ENCODE results near the gene MTCL1.

Gene MTCL1

DNA sequence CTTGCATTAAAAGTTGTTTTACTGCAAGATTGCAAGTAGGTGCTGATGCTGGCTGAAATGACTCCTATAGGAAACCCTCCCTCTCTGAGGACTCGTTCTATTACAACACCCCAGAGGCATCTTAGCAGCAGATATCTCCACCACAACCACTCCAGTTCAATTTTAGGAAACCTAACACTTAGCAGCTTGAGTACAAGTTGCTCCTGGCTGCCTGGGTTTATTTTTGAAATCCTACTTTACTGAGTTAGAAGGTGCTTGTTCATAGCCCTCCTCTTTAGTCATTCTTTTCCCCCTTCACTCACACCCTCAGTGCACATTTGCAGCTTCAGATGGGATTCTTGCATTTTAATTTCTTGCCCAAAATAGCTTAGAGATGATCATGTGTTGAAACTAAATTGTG, 111.5 kb downstream of the MTCL1 start:
- TF ChIP-seq CTBP1 (IDR thresholded peaks at IDR 0.05; ENCODE audit: borderline replicate concordance) (no peak), ARNT (IDR thresholded peaks at IDR 0.05) (no peak), FOXM1 (IDR thresholded peaks at IDR 0.05; ENCODE audit: borderline replicate concordance) (no peak), L3MBTL2 (conservative IDR thresholded peaks at IDR 0.05) (no peak), ELF4 (IDR thresholded peaks at IDR 0.05) (no peak), SUZ12 (IDR thresholded peaks at IDR 0.05) (no peak), FOXA1 (IDR thresholded peaks at IDR 0.05) (no peak), BHLHE40 (IDR thresholded peaks at IDR 0.05; ENCODE audit: borderline replicate concordance) (no peak), FOXK2 (IDR thresholded peaks at IDR 0.05) (no peak), SP1 (IDR thresholded peaks at IDR 0.05) (no peak), LEF1 (IDR thresholded peaks at IDR 0.05; ENCODE audit: borderline replicate concordance) (no peak), HDGF (IDR thresholded peaks at IDR 0.05; ENCODE audit: borderline replicate concordance) (no peak), NFRKB (IDR thresholded peaks at IDR 0.05) (no peak), ZNF384 (IDR thresholded peaks at IDR 0.05) (no peak), PKNOX1 (IDR thresholded peaks at IDR 0.05) (no peak), TARDBP (IDR thresholded peaks at IDR 0.05) (no peak)
- ChIA-PET POLR2A (no interaction called here), CTCF (no interaction called here)
- no peak for DNase-seq (ENCODE audit: extremely low spot score)

DNA sequence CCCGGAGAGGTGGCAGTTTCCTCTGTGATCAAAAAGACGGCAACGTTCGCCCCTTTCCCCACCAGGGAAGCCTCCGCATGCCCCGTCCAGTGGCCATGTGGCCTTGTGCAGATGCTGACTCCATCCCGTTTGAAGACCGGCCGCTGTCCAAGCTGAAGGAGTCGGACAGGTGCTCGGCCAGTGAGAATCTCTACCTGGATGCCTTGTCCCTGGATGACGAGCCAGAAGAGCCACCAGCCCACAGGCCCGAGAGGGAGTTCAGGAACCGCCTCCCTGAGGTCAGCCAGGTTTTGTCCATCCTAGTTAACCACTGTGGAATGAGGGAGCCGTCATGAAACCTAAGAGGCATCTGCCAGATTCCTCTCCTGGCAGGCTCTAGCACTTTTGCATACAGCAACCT, 113.6 kb downstream of the MTCL1 start:
- ChIA-PET POLR2A (no interaction called here), CTCF (no interaction called here)
- no peak for DNase-seq (ENCODE audit: extremely low spot score)
- TF ChIP-seq TARDBP (IDR thresholded peaks at IDR 0.05), result no peak
- no peak for TF ChIP-seq FOXM1 (IDR thresholded peaks at IDR 0.05; ENCODE audit: borderline replicate concordance)
- no peak for TF ChIP-seq HDGF (IDR thresholded peaks at IDR 0.05; ENCODE audit: borderline replicate concordance)
- TF ChIP-seq FOXA1 (IDR thresholded peaks at IDR 0.05), result no peak
- TF ChIP-seq ELF4 (IDR thresholded peaks at IDR 0.05), result no peak
- no peak for TF ChIP-seq ARNT (IDR thresholded peaks at IDR 0.05)
- no peak for TF ChIP-seq L3MBTL2 (conservative IDR thresholded peaks at IDR 0.05)
- no peak for TF ChIP-seq CTBP1 (IDR thresholded peaks at IDR 0.05; ENCODE audit: borderline replicate concordance)
- TF ChIP-seq LEF1 (IDR thresholded peaks at IDR 0.05; ENCODE audit: borderline replicate concordance), result no peak

DNA sequence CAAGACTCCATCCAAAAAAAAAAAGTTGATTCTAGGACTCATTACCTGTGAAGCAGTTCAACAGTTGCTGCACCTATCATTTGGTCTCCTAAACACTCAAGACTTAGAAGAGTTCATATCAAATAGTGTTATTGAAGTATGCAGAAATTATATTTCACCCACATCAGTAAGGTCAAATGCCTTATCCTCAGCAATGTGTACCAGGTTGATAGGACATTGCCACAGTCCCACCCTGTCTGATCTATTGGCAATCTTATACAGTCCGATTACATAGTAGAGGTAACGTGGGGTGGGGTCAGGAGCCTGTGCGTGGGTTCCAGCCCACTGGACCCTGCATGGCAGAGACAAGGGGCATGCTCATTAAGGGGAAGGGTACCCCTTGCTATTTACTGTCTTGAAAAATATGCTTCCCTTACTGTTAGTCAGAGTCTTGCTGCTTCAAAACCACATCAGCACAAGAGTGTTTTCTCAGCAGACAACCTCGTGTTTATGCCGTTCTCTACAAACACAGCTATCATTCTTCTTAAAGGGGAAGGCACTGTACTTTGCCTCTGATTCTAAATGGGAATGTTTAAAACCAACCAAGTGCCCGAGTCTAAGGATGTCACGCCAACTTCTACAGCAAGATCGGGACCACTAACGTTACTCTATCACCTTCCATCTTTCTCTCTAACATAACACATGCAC, 115.2 kb downstream of the MTCL1 start:
- no peak for DNase-seq (ENCODE audit: extremely low spot score)

DNA sequence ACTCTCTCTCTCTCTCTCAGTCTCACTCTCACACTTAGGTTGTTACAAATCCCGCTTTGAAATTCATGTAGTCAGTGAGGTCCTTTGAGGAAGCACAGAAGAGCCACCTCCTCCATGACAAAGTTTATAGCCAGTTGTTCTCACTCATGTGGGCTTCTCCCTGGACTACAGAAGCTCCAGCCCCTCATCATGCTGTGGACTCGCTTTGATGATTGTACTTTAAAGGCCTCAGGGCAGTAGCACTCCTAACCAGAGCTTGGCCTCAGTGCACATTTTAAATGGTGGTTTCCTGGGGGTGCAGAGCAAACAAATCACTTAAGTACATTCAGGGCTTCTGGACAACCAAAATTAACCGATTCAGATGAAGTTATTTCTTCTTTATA, 115.7 kb downstream of the MTCL1 start:
- ChIA-PET POLR2A (no interaction called here), CTCF (no interaction called here)
- DNase-seq (ENCODE audit: extremely low spot score), result no peak
- TF ChIP-seq PKNOX1 (IDR thresholded peaks at IDR 0.05), result no peak
- no peak for TF ChIP-seq FOXA1 (IDR thresholded peaks at IDR 0.05)
- TF ChIP-seq ZNF384 (IDR thresholded peaks at IDR 0.05), result no peak
- no peak for TF ChIP-seq TARDBP (IDR thresholded peaks at IDR 0.05)

More for the DNA sequence above, 115.2 kb downstream of the MTCL1 start:
- ChIA-PET POLR2A (no interaction called here), CTCF (no interaction called here)
- TF ChIP-seq FOXA1 (IDR thresholded peaks at IDR 0.05) (no peak), HDGF (IDR thresholded peaks at IDR 0.05; ENCODE audit: borderline replicate concordance) (no peak), SP1 (IDR thresholded peaks at IDR 0.05) (no peak), TARDBP (IDR thresholded peaks at IDR 0.05) (no peak), ARNT (IDR thresholded peaks at IDR 0.05) (no peak), FOXK2 (IDR thresholded peaks at IDR 0.05) (no peak), FOXM1 (IDR thresholded peaks at IDR 0.05; ENCODE audit: borderline replicate concordance) (no peak), LEF1 (IDR thresholded peaks at IDR 0.05; ENCODE audit: borderline replicate concordance) (no peak), ELF4 (IDR thresholded peaks at IDR 0.05) (no peak), BHLHE40 (IDR thresholded peaks at IDR 0.05; ENCODE audit: borderline replicate concordance) (no peak), PKNOX1 (IDR thresholded peaks at IDR 0.05) (no peak), ZNF384 (IDR thresholded peaks at IDR 0.05) (no peak), NFRKB (IDR thresholded peaks at IDR 0.05) (no peak), L3MBTL2 (conservative IDR thresholded peaks at IDR 0.05) (no peak), SUZ12 (IDR thresholded peaks at IDR 0.05) (no peak), CTBP1 (IDR thresholded peaks at IDR 0.05; ENCODE audit: borderline replicate concordance) (no peak)

GRCh38 chr18:8821531-8821930, 116.2 kb downstream of the MTCL1 start:
- no peak for DNase-seq (ENCODE audit: extremely low spot score)
- no peak for TF ChIP-seq TARDBP (IDR thresholded peaks at IDR 0.05)
- no peak for TF ChIP-seq CTBP1 (IDR thresholded peaks at IDR 0.05; ENCODE audit: borderline replicate concordance)
- TF ChIP-seq NFRKB (IDR thresholded peaks at IDR 0.05), result no peak
- CTCF ChIA-PET, result no interaction called here
- POLR2A ChIA-PET, result no interaction called here

DNA sequence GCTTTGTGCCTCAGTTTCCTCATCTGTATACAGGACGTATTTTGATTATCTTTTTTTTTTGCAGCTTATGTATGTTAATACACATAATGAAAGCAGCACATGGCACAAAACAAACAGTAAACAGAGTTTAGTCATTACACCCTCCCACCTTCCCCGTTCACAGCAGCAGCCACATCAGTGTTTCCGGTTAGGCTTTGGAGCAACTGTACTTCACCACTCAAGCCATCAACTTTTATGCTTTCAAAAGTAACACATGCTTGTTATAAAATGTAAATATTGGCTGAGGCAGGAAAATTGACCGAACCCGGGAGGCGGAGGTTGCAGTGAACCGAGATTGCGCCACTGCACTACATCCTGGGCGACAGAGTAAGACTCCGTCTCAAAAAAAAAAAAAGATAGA, 117.3 kb downstream of the MTCL1 start:
- POLR2A ChIA-PET, result no interaction called here

More for the DNA sequence above, 117.3 kb downstream of the MTCL1 start:
- TF ChIP-seq FOXK2 (IDR thresholded peaks at IDR 0.05) (no peak), FOXM1 (IDR thresholded peaks at IDR 0.05; ENCODE audit: borderline replicate concordance) (no peak), FOXA1 (IDR thresholded peaks at IDR 0.05) (no peak), NFRKB (IDR thresholded peaks at IDR 0.05) (no peak), L3MBTL2 (conservative IDR thresholded peaks at IDR 0.05) (no peak), BHLHE40 (IDR thresholded peaks at IDR 0.05; ENCODE audit: borderline replicate concordance) (no peak), TARDBP (IDR thresholded peaks at IDR 0.05) (no peak), SP1 (IDR thresholded peaks at IDR 0.05) (no peak), CTBP1 (IDR thresholded peaks at IDR 0.05; ENCODE audit: borderline replicate concordance) (no peak), PKNOX1 (IDR thresholded peaks at IDR 0.05) (no peak), ELF4 (IDR thresholded peaks at IDR 0.05) (no peak), ZNF384 (IDR thresholded peaks at IDR 0.05) (no peak)
- no peak for DNase-seq (ENCODE audit: extremely low spot score)
- CTCF ChIA-PET, result no interaction called here
